ENCODE results near the gene PCDHGB7. TPM values are rescaled to one million over a fixed set of nuclear protein-coding genes. Genes with fewer than 3 reads are reported as not detected.
"Not testable (repeated sequence)": the region's sequence is repeated elsewhere in the genome, so short reads cannot be mapped to it uniquely, and the experiment has no call there.

Gene PCDHGB7
- total RNA-seq = 15.6 TPM

GRCh38 chr5:141417494-141418172, at the start of gene PCDHGB7:
PCDHGB7 (plus strand) TSS chr5:141417677; CDS start chr5:141417860, 183 bp downstream.
- not testable (repeated sequence) for DNase-seq

GRCh38 chr5:141369994-141370848, 47.3 kb upstream of the PCDHGB7 start, which contains the start of gene PCDHGB3:
PCDHGB3 (plus strand) TSS chr5:141370242; CDS start chr5:141370395, 153 bp downstream.
- DNase-seq = no peak

GRCh38 chr5:141371572-141372475, 45.7 kb upstream of the PCDHGB7 start:
- DNase-seq = no peak

GRCh38 chr5:141373673-141374317, 43.7 kb upstream of the PCDHGB7 start, which contains the start of gene PCDHGA6:
PCDHGA6 (plus strand) TSS chr5:141373891; CDS start chr5:141374084, 193 bp downstream.
- DNase-seq = no peak

- no peak for DNase-seq
Measured at GRCh38 chr5:141374627-141375026, 42.9 kb upstream of the PCDHGB7 start.

- DNase-seq = not testable (repeated sequence)
Measured at GRCh38 chr5:141375444-141376155, 41.9 kb upstream of the PCDHGB7 start.

GRCh38 chr5:141382469-141383294, 34.8 kb upstream of the PCDHGB7 start, which contains the start of gene PCDHGA7:
PCDHGA7 (plus strand) TSS chr5:141382742; CDS start chr5:141382900, 158 bp downstream.
- no peak for DNase-seq

- no peak for DNase-seq
Measured at GRCh38 chr5:141383345-141383744, 34.1 kb upstream of the PCDHGB7 start.

- no peak for DNase-seq
Measured at GRCh38 chr5:141384471-141385267, 32.8 kb upstream of the PCDHGB7 start.

- DNase-seq = not testable (repeated sequence)
Measured at GRCh38 chr5:141387557-141388311, 29.7 kb upstream of the PCDHGB7 start, which contains the start of gene PCDHGB4. PCDHGB4 (plus strand) TSS chr5:141387698; CDS start chr5:141387885, 187 bp downstream.

- DNase-seq = no peak
Measured at GRCh38 chr5:141388661-141389060, 28.8 kb upstream of the PCDHGB7 start.

GRCh38 chr5:141389153-141390042, 28.1 kb upstream of the PCDHGB7 start:
- DNase-seq = no peak

- no peak for DNase-seq
Measured at GRCh38 chr5:141392429-141393198, 24.9 kb upstream of the PCDHGB7 start, which contains the start of gene PCDHGA8. PCDHGA8 (plus strand) TSS chr5:141392633; CDS start chr5:141392814, 181 bp downstream.

- no peak for DNase-seq
Measured at GRCh38 chr5:141393267-141393666, 24.2 kb upstream of the PCDHGB7 start.

- DNase-seq = not testable (repeated sequence)
Measured at GRCh38 chr5:141394401-141395187, 22.9 kb upstream of the PCDHGB7 start.
